ENCODE data around the gene MRTO4. TPM values are rescaled to one million over a fixed set of nuclear protein-coding genes. Genes with fewer than 3 reads are reported as not detected.

MRTO4 gene
- total and polyA plus RNA-seq, 2 of the 13 experiments (the other 11 are each of a cell fraction or from before 2014, with no cell fraction given) = 28.1 to 59.2 TPM

DNA sequence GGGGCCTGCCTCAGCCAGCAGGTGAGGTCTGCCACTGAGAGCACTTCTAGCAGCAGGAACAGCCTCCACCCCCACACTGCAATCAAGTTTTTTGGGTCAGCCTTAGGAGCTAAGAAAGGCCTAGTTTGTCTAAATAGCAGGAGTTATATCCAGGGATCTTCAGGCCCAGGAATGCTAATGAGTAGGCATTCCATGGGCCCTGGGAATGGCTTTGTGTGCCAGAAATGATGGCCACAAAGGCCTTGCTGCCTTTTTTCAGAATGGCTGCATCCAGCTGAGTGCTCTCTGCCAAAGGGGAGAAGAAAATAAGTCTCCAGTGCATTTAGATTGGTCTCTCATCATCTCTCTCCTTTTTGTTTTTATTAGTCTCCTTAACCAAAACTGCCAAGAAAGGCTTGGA, 2.8 kb downstream of the MRTO4 start:
- Histone ChIP-seq H4K20me1 (ENCODE audit: insufficient read depth, low read length) (peaks cover 4% of the 10 kb centered on the region), H3K27ac (ENCODE audit: extremely low read length, insufficient read depth, low read length) (no peak overlapping the region), H3K4me1 (ENCODE audit: insufficient read depth, low read length) (peaks cover 34% of the 10 kb centered on the region), H3K9me3 (ENCODE audit: low read length) (no peaks in the 10 kb centered on the region), H3K4me3 (replicated peaks in 1 of 3; ENCODE audit: insufficient read depth in 1 of 3, low read depth in 2 of 3, low read length in 3 of 3) (no peak overlapping the region), H2AFZ (ENCODE audit: low read length) (no peak overlapping the region), H3K4me2 (ENCODE audit: low read depth, low read length) (no peak overlapping the region), H3K36me3 (replicated peaks in 1 of 2; ENCODE audit: control insufficient read depth in 1 of 2, insufficient read depth in 2 of 2, low read length in 2 of 2) (peaks cover 25 to 49% of the 10 kb centered on the region in 2 experiments), H3K79me2 (ENCODE audit: insufficient read depth, low read length) (peaks cover 59% of the 10 kb centered on the region), H3K27me3 (ENCODE audit: control insufficient read depth in 1 of 2, insufficient read depth in 2 of 2, low read length in 2 of 2) (no peaks in the 10 kb centered on the region; a peak in 1 of 5 replicates), H3K9ac (ENCODE audit: insufficient read depth, low read depth, low read length) (no peak overlapping the region)
- ChIA-PET CTCF (ENCODE audit: low intra/inter-chr PET ratio, low total read pairs) (no interaction called here), POLR2A (interaction anchor here (1.4 kb wide), 1 partner anchor 58 kb away, joined by 5 read pairs; the partner anchor contains the start of genes AKR7A2 and SLC66A1)
- in situ Hi-C loops (cut with HindIII; ENCODE audit: extremely low pct_ligation_motif_present, low pct_unique_long_range_greater_than_20kb) (no loop called here), intact Hi-C loops (cut with micrococcal nuclease; ENCODE audit: unreplicated experiment) (no loop called here)
- BruUV-seq (replicated peaks) = no TSS peak
- ATAC-seq (no peak), FAIRE-seq (no peak), DNase-seq (ENCODE audit: low spot score) (no peak)
- TF ChIP-seq PHF8 (CRISPR knock-in tag; IDR thresholded peaks at IDR 0.05) (no peak), ZNF556 (CRISPR knock-in tag; IDR thresholded peaks at IDR 0.05; ENCODE audit: borderline replicate concordance) (no peak)

DNA sequence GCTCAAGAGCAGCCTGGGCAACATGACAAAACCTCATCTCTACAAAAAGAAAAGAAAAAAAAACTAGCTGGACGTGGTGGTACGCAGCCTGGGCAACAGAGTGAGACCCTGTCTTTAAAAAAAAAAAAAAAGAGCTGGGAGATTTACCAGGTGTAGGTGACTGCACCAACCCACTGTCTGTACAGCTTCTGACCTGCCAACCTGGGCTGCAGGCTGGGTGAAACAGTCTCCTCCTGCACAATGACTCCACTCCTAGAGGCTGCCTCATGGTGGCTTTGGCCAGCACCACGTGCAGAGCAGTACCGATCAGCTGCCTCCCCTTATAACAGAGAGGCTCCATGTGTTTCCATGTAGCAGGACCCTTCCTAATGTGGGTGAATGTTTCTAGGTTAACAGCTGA, 3.7 kb downstream of the MRTO4 start:
- intact Hi-C loops (cut with micrococcal nuclease; ENCODE audit: unreplicated experiment) (no loop called here), in situ Hi-C loops (cut with HindIII; ENCODE audit: extremely low pct_ligation_motif_present, low pct_unique_long_range_greater_than_20kb) (no loop called here)
- Histone ChIP-seq H3K79me2 (ENCODE audit: insufficient read depth, low read length) (peaks cover 53% of the 10 kb centered on the region), H3K36me3 (replicated peaks in 1 of 2; ENCODE audit: control insufficient read depth in 1 of 2, insufficient read depth in 2 of 2, low read length in 2 of 2) (peaks cover 27 to 56% of the 10 kb centered on the region in 2 experiments), H4K20me1 (ENCODE audit: insufficient read depth, low read length) (peaks cover 4% of the 10 kb centered on the region), H3K9ac (ENCODE audit: insufficient read depth, low read depth, low read length) (no peak overlapping the region), H3K4me3 (replicated peaks in 1 of 3; ENCODE audit: insufficient read depth in 1 of 3, low read depth in 2 of 3, low read length in 3 of 3) (no peak overlapping the region), H3K4me2 (ENCODE audit: low read depth, low read length) (no peak overlapping the region), H2AFZ (ENCODE audit: low read length) (no peak overlapping the region), H3K4me1 (ENCODE audit: insufficient read depth, low read length) (peaks cover 25% of the 10 kb centered on the region), H3K27ac (ENCODE audit: extremely low read length, insufficient read depth, low read length) (no peak overlapping the region), H3K9me3 (ENCODE audit: low read length) (no peaks in the 10 kb centered on the region), H3K27me3 (ENCODE audit: control insufficient read depth in 1 of 2, insufficient read depth in 2 of 2, low read length in 2 of 2) (no peaks in the 10 kb centered on the region; a peak in 1 of 5 replicates)
- POLR2A ChIA-PET = interaction anchor here (1.4 kb wide), 1 partner anchor 57 kb away, joined by 5 read pairs; the partner anchor contains the start of genes AKR7A2 and SLC66A1
- CTCF ChIA-PET (ENCODE audit: low intra/inter-chr PET ratio, low total read pairs) = no interaction called here
- no TSS peak for BruUV-seq (replicated peaks)
- ATAC-seq = no peak
- FAIRE-seq = no peak
- WGBS (ENCODE audit: low lambda C conversion rate) = 100% methylated on average over 3 of the region's 4 CpGs
- no peak for DNase-seq (ENCODE audit: low spot score)
- TF ChIP-seq ZNF543 (CRISPR knock-in tag; IDR thresholded peaks at IDR 0.05) (no peak), ETV6 (CRISPR knock-in tag; conservative IDR thresholded peaks at IDR 0.05) (no peak), IKZF4 (CRISPR knock-in tag; IDR thresholded peaks at IDR 0.05; ENCODE audit: borderline replicate concordance, low read depth, not compliant biosample characterization) (no peak), EZH2 (conservative IDR thresholded peaks at IDR 0.05; ENCODE audit: low read depth, low read length) (no peak), ZNF317 (CRISPR knock-in tag; IDR thresholded peaks at IDR 0.05) (no peak), RCOR2 (CRISPR knock-in tag; IDR thresholded peaks at IDR 0.05) (no peak), NFIC (IDR thresholded peaks at IDR 0.05; ENCODE audit: low read length) (no peak)
- TF ChIP-seq, protein P1, sequence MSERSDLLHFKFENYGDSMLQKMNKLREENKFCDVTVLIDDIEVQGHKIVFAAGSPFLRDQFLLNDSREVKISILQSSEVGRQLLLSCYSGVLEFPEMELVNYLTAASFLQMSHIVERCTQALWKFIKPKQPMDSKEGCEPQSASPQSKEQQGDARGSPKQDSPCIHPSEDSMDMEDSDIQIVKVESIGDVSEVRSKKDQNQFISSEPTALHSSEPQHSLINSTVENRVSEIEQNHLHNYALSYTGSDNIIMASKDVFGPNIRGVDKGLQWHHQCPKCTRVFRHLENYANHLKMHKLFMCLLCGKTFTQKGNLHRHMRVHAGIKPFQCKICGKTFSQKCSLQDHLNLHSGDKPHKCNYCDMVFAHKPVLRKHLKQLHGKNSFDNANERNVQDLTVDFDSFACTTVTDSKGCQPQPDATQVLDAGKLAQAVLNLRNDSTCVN (CRISPR knock-in tag; IDR thresholded peaks at IDR 0.05; ENCODE audit: borderline replicate concordance) = no peak
- TF ChIP-seq, protein P2, sequence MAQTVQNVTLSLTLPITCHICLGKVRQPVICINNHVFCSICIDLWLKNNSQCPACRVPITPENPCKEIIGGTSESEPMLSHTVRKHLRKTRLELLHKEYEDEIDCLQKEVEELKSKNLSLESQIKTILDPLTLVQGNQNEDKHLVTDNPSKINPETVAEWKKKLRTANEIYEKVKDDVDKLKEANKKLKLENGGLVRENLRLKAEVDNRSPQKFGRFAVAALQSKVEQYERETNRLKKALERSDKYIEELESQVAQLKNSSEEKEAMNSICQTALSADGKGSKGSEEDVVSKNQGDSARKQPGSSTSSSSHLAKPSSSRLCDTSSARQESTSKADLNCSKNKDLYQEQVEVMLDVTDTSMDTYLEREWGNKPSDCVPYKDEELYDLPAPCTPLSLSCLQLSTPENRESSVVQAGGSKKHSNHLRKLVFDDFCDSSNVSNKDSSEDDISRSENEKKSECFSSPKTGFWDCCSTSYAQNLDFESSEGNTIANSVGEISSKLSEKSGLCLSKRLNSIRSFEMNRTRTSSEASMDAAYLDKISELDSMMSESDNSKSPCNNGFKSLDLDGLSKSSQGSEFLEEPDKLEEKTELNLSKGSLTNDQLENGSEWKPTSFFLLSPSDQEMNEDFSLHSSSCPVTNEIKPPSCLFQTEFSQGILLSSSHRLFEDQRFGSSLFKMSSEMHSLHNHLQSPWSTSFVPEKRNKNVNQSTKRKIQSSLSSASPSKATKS (CRISPR knock-in tag; IDR thresholded peaks at IDR 0.05) = no peak
- TF ChIP-seq, protein P3, sequence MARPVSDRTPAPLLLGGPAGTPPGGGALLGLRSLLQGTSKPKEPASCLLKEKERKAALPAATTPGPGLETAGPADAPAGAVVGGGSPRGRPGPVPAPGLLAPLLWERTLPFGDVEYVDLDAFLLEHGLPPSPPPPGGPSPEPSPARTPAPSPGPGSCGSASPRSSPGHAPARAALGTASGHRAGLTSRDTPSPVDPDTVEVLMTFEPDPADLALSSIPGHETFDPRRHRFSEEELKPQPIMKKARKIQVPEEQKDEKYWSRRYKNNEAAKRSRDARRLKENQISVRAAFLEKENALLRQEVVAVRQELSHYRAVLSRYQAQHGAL (CRISPR knock-in tag; IDR thresholded peaks at IDR 0.05; ENCODE audit: not compliant biosample characterization) = no peak
- TF ChIP-seq, protein P4, sequence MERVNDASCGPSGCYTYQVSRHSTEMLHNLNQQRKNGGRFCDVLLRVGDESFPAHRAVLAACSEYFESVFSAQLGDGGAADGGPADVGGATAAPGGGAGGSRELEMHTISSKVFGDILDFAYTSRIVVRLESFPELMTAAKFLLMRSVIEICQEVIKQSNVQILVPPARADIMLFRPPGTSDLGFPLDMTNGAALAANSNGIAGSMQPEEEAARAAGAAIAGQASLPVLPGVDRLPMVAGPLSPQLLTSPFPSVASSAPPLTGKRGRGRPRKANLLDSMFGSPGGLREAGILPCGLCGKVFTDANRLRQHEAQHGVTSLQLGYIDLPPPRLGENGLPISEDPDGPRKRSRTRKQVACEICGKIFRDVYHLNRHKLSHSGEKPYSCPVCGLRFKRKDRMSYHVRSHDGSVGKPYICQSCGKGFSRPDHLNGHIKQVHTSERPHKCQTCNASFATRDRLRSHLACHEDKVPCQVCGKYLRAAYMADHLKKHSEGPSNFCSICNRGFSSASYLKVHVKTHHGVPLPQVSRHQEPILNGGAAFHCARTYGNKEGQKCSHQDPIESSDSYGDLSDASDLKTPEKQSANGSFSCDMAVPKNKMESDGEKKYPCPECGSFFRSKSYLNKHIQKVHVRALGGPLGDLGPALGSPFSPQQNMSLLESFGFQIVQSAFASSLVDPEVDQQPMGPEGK (CRISPR knock-in tag; IDR thresholded peaks at IDR 0.05) = no peak
